ENCODE measurements around the gene SUSD1.
A peak's percentile ranks its signal among the peaks of the same experiment; 100 is the strongest.

SUSD1 gene

GRCh38 chr9:112011051-112011620 is 164.0 kb downstream of the SUSD1 start:
- H2BK5ac ChIP-seq (ENCODE audit: low read length) = no peak overlapping the region
- H4K5ac ChIP-seq (ENCODE audit: low read length) = no peak overlapping the region
- H3K9ac ChIP-seq (ENCODE audit: low read length) = no peak overlapping the region
- no peak overlapping the region for H3K4me2 ChIP-seq (ENCODE audit: low read length)
- no peaks in the 10 kb centered on the region for H3K27me3 ChIP-seq (ENCODE audit: insufficient read depth, low read length, poor library complexity)
- no peak overlapping the region for H3K4ac ChIP-seq (ENCODE audit: low read depth, low read length)
- H3K79me2 ChIP-seq (ENCODE audit: control insufficient read depth, insufficient read depth, low read length) = no peaks in the 10 kb centered on the region
- H3K56ac ChIP-seq (ENCODE audit: low read length) = no peak overlapping the region
- no peak overlapping the region for H3K27ac ChIP-seq (ENCODE audit: low read depth, low read length)
- no peaks in the 10 kb centered on the region for H3K4me1 ChIP-seq (ENCODE audit: control insufficient read depth, low read depth, low read length)
- H3K36me3 ChIP-seq (ENCODE audit: control insufficient read depth, insufficient read depth, low read length) = no peaks in the 10 kb centered on the region
- no peak overlapping the region for H3K4me3 ChIP-seq (ENCODE audit: low read length)
- H2BK15ac ChIP-seq (replicated peaks; ENCODE audit: low read depth) = no peak overlapping the region
- DNase-seq = no peak
- no peaks in the 10 kb centered on the region for H3K79me1 ChIP-seq (ENCODE audit: low read length)
- no peak overlapping the region for H3K18ac ChIP-seq (ENCODE audit: low read length)
- no peak overlapping the region for H2BK120ac ChIP-seq (ENCODE audit: low read depth, low read length)
- no peak overlapping the region for H3K23ac ChIP-seq (ENCODE audit: low read length)
- H2AK5ac ChIP-seq (ENCODE audit: low read length) = no peak overlapping the region
- no peak overlapping the region for H4K8ac ChIP-seq (ENCODE audit: low read depth, low read length)
- no CpG with 5 or more reads among the region's 3 CpGs for WGBS (ENCODE audit: extremely low coverage, insufficient coverage, low lambda C conversion rate)

GRCh38 chr9:112010537-112010936 is 164.6 kb downstream of the SUSD1 start:
- Histone ChIP-seq H4K5ac (ENCODE audit: low read length) (no peak overlapping the region), H3K27me3 (ENCODE audit: insufficient read depth, low read length, poor library complexity) (no peaks in the 10 kb centered on the region), H3K4me1 (ENCODE audit: control insufficient read depth, low read depth, low read length) (no peaks in the 10 kb centered on the region), H3K23ac (ENCODE audit: low read length) (no peak overlapping the region), H3K4me3 (ENCODE audit: low read length) (no peak overlapping the region), H2AK5ac (ENCODE audit: low read length) (no peak overlapping the region), H2BK15ac (replicated peaks; ENCODE audit: low read depth) (no peak overlapping the region), H2BK120ac (ENCODE audit: low read depth, low read length) (no peak overlapping the region), H3K9ac (ENCODE audit: low read length) (no peak overlapping the region), H4K8ac (ENCODE audit: low read depth, low read length) (no peak overlapping the region), H2BK5ac (ENCODE audit: low read length) (no peak overlapping the region), H3K4me2 (ENCODE audit: low read length) (no peak overlapping the region), H3K18ac (ENCODE audit: low read length) (no peak overlapping the region), H3K79me2 (ENCODE audit: control insufficient read depth, insufficient read depth, low read length) (no peaks in the 10 kb centered on the region), H3K56ac (ENCODE audit: low read length) (no peak overlapping the region), H3K27ac (ENCODE audit: low read depth, low read length) (no peak overlapping the region), H3K36me3 (ENCODE audit: control insufficient read depth, insufficient read depth, low read length) (no peaks in the 10 kb centered on the region), H3K4ac (ENCODE audit: low read depth, low read length) (no peak overlapping the region), H3K79me1 (ENCODE audit: low read length) (no peaks in the 10 kb centered on the region)
- no peak for DNase-seq

GRCh38 chr9:112009656-112010055 is 165.4 kb downstream of the SUSD1 start:
- Histone ChIP-seq H3K4ac (ENCODE audit: low read depth, low read length) (no peak overlapping the region), H3K27ac (ENCODE audit: low read depth, low read length) (no peak overlapping the region), H3K36me3 (ENCODE audit: control insufficient read depth, insufficient read depth, low read length) (no peaks in the 10 kb centered on the region), H3K9ac (ENCODE audit: low read length) (no peak overlapping the region), H2BK5ac (ENCODE audit: low read length) (no peak overlapping the region), H2AK5ac (ENCODE audit: low read length) (no peak overlapping the region), H3K4me1 (ENCODE audit: control insufficient read depth, low read depth, low read length) (no peaks in the 10 kb centered on the region), H3K79me2 (ENCODE audit: control insufficient read depth, insufficient read depth, low read length) (no peaks in the 10 kb centered on the region), H3K27me3 (ENCODE audit: insufficient read depth, low read length, poor library complexity) (no peaks in the 10 kb centered on the region), H2BK15ac (replicated peaks; ENCODE audit: low read depth) (no peak overlapping the region), H3K4me2 (ENCODE audit: low read length) (no peak overlapping the region), H2BK120ac (ENCODE audit: low read depth, low read length) (no peak overlapping the region), H3K79me1 (ENCODE audit: low read length) (no peaks in the 10 kb centered on the region), H3K18ac (ENCODE audit: low read length) (no peak overlapping the region), H3K56ac (ENCODE audit: low read length) (no peak overlapping the region), H3K23ac (ENCODE audit: low read length) (no peak overlapping the region), H4K8ac (ENCODE audit: low read depth, low read length) (no peak overlapping the region), H3K4me3 (ENCODE audit: low read length) (no peak overlapping the region), H4K5ac (ENCODE audit: low read length) (no peak overlapping the region)
- DNase-seq = no peak
- no CpG with 5 or more reads among the region's 3 CpGs for WGBS (ENCODE audit: extremely low coverage, insufficient coverage, low lambda C conversion rate)

GRCh38 chr9:112007575-112008240 is 167.4 kb downstream of the SUSD1 start:
- no peak overlapping the region for H3K23ac ChIP-seq (ENCODE audit: low read length)
- DNase-seq = no peak
- no peak overlapping the region for H3K4ac ChIP-seq (ENCODE audit: low read depth, low read length)
- no CpG with 5 or more reads among the region's 6 CpGs for WGBS (ENCODE audit: extremely low coverage, insufficient coverage, low lambda C conversion rate)
- H2BK15ac ChIP-seq (replicated peaks; ENCODE audit: low read depth) = no peak overlapping the region
- H4K8ac ChIP-seq (ENCODE audit: low read depth, low read length) = no peak overlapping the region
- no peak overlapping the region for H3K9ac ChIP-seq (ENCODE audit: low read length)
- no peak overlapping the region for H3K27ac ChIP-seq (ENCODE audit: low read depth, low read length)
- no peaks in the 10 kb centered on the region for H3K27me3 ChIP-seq (ENCODE audit: insufficient read depth, low read length, poor library complexity)
- H2AK5ac ChIP-seq (ENCODE audit: low read length) = no peak overlapping the region
- no peaks in the 10 kb centered on the region for H3K79me2 ChIP-seq (ENCODE audit: control insufficient read depth, insufficient read depth, low read length)
- no peak overlapping the region for H3K4me3 ChIP-seq (ENCODE audit: low read length)
- no peak overlapping the region for H3K56ac ChIP-seq (ENCODE audit: low read length)
- H3K79me1 ChIP-seq (ENCODE audit: low read length) = no peaks in the 10 kb centered on the region
- H3K4me2 ChIP-seq (ENCODE audit: low read length) = no peak overlapping the region
- H4K5ac ChIP-seq (ENCODE audit: low read length) = no peak overlapping the region
- no peaks in the 10 kb centered on the region for H3K4me1 ChIP-seq (ENCODE audit: control insufficient read depth, low read depth, low read length)
- H3K18ac ChIP-seq (ENCODE audit: low read length) = no peak overlapping the region
- no peaks in the 10 kb centered on the region for H3K36me3 ChIP-seq (ENCODE audit: control insufficient read depth, insufficient read depth, low read length)
- no peak overlapping the region for H2BK5ac ChIP-seq (ENCODE audit: low read length)
- H2BK120ac ChIP-seq (ENCODE audit: low read depth, low read length) = no peak overlapping the region

- Histone ChIP-seq H3K4me2 (ENCODE audit: low read length) (no peak overlapping the region), H3K79me2 (ENCODE audit: control insufficient read depth, insufficient read depth, low read length) (no peaks in the 10 kb centered on the region), H3K4me3 (ENCODE audit: low read length) (no peak overlapping the region), H3K18ac (ENCODE audit: low read length) (no peak overlapping the region), H3K27ac (ENCODE audit: low read depth, low read length) (no peak overlapping the region), H3K36me3 (ENCODE audit: control insufficient read depth, insufficient read depth, low read length) (no peaks in the 10 kb centered on the region), H2BK15ac (replicated peaks; ENCODE audit: low read depth) (no peak overlapping the region), H3K4ac (ENCODE audit: low read depth, low read length) (no peak overlapping the region), H4K5ac (ENCODE audit: low read length) (no peak overlapping the region), H3K56ac (ENCODE audit: low read length) (no peak overlapping the region), H2BK5ac (ENCODE audit: low read length) (no peak overlapping the region), H3K4me1 (ENCODE audit: control insufficient read depth, low read depth, low read length) (no peaks in the 10 kb centered on the region), H3K9ac (ENCODE audit: low read length) (no peak overlapping the region), H2AK5ac (ENCODE audit: low read length) (no peak overlapping the region), H2BK120ac (ENCODE audit: low read depth, low read length) (no peak overlapping the region), H4K8ac (ENCODE audit: low read depth, low read length) (no peak overlapping the region), H3K23ac (ENCODE audit: low read length) (no peak overlapping the region), H3K79me1 (ENCODE audit: low read length) (no peaks in the 10 kb centered on the region), H3K27me3 (ENCODE audit: insufficient read depth, low read length, poor library complexity) (no peaks in the 10 kb centered on the region)
- DNase-seq = peak; percentile 16
- WGBS (ENCODE audit: extremely low coverage, insufficient coverage, low lambda C conversion rate) = no CpG with 5 or more reads among the region's 11 CpGs
Measured at GRCh38 chr9:112006361-112007020, 168.6 kb downstream of the SUSD1 start.

Measured in mesendoderm (in vitro differentiated cells).